Gastrocnemius medialis (tissue), 4 donors: ENCODE data around the gene HPGD.

Experiments used
- POLR2A ChIP-seq, 2 donors: fragments of 450-650 bp; IDR thresholded peaks; one replicate each; pipeline ENCODE4 v1.6.1; 2017; ENCODE audit warnings: antibody characterized with exemption in 2 of 2, mild to moderate bottlenecking in 2 of 2, moderate library complexity in 2 of 2
- TF ChIP-seq, protein P1 (sequence below), 5 experiments: fragments of 450-650 bp in 3 of 5; fragments of 200-600 bp in 2 of 5; sonication (generic) in 2 of 5; IDR thresholded peaks in 4 of 5; conservative IDR thresholded peaks in 1 of 5; 1 replicate in 4 of 5; 2 replicates in 1 of 5; pipeline ENCODE4 v1.5.1; 2016 to 2019; ENCODE audit warnings: antibody characterized with exemption in 5 of 5, mild to moderate bottlenecking in 3 of 5, moderate library complexity in 3 of 5

DNA sequence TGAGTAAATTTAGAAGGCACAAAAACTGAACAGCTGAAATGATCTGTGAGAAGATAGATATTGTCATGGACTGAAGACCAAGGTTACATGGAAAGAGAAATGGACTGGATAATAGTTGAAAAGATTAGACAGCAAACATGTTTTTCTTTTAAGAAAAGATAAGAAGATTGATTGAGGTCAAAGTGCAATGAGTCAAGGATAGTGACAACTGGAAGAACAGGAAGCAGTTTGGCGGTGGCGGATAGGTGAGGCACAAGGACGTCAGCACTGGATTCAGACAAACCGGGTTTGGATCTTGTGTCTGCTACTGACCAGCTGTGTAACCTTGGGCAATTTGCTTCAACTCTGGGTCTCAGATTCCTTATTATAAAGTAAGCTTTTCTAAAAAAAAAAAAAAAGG lies 2.0 kb upstream of the HPGD start:
- TF ChIP-seq, protein P1, sequence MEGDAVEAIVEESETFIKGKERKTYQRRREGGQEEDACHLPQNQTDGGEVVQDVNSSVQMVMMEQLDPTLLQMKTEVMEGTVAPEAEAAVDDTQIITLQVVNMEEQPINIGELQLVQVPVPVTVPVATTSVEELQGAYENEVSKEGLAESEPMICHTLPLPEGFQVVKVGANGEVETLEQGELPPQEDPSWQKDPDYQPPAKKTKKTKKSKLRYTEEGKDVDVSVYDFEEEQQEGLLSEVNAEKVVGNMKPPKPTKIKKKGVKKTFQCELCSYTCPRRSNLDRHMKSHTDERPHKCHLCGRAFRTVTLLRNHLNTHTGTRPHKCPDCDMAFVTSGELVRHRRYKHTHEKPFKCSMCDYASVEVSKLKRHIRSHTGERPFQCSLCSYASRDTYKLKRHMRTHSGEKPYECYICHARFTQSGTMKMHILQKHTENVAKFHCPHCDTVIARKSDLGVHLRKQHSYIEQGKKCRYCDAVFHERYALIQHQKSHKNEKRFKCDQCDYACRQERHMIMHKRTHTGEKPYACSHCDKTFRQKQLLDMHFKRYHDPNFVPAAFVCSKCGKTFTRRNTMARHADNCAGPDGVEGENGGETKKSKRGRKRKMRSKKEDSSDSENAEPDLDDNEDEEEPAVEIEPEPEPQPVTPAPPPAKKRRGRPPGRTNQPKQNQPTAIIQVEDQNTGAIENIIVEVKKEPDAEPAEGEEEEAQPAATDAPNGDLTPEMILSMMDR (IDR thresholded peaks at IDR 0.05 in 4 of 5, conservative IDR thresholded peaks at IDR 0.05 in 1 of 5): no peak
- no peak for TF ChIP-seq POLR2A (IDR thresholded peaks at IDR 0.05)
